ENCODE measurements around the gene MRPL52. TPM values are rescaled to one million over a fixed set of nuclear protein-coding genes. Genes with fewer than 3 reads are reported as not detected.

The MRPL52 gene
- total and polyA plus RNA-seq, 10 of the 15 experiments (the other 5 are each of a cell fraction or from before 2014, with no cell fraction given): 51.7 to 541 (median 142) TPM

DNA sequence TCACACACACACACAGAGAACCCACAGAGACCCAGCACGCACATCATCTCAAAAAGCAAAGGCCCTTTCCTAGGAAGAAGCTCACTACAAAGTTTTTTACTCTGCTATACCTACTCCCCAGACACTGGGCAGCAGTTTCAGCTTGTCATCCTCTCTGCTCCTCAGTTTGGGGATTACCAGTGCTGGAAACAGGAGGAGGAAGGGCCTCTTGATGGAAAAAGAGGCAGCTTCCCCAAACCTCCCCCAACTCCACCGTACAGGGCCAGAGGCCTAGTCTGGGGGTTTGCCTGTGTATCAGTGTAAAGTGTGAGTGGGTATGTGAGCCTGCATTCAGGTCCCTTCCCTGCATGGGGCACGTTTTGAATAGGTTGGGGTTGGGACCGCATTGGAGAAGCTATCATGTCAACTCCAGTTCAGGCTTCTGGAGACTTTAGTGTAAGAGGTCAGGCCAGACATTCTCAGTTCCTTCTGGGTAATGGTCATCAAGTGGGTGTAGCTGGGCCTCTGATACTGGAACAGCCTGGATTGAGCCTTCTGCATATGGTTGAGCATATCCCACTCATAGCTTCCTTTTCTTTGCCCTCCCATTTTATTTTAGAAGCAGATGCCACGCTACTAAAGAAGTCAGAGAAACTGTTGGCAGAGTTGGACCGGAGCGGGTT, 54.5 kb downstream of the MRPL52 start:
- H3K4me1 ChIP-seq (ENCODE audit: control insufficient read depth, insufficient read depth, low read length): peaks cover 21% of the 10 kb centered on the region
- intact Hi-C loops (cut with micrococcal nuclease; ENCODE audit: unreplicated experiment): no loop called here
- no peak overlapping the region for H3K9ac ChIP-seq (ENCODE audit: control insufficient read depth, insufficient read depth, low read length)
- POLR2A ChIA-PET: interaction anchor here (1.1 to 5.6 kb wide), 4 partner anchors 12 to 31 kb away, joined by 4 to 45 read pairs (median 4); partner anchors contain the start of gene LRP10
- RAD21 ChIA-PET (ENCODE audit: unreplicated experiment): interaction anchor here (1.1 to 4.1 kb wide), 2 partner anchors 12 to 17 kb away, joined by 3 to 43 read pairs; partner anchors contain the start of gene LRP10
- no peaks in the 10 kb centered on the region for H3K27me3 ChIP-seq (replicated peaks in 1 of 2; ENCODE audit: control insufficient read depth in 2 of 2, insufficient read depth in 2 of 2, low read length in 1 of 2)
- CTCF ChIA-PET: interaction anchor here (0.7 to 10.8 kb wide), 7 partner anchors 11 to 88 kb away, joined by 3 to 174 read pairs (median 5); partner anchors contain the start of genes LRP10 and PRMT5
- no peak overlapping the region for H3K4me3 ChIP-seq
- no peak overlapping the region for H2AFZ ChIP-seq (ENCODE audit: control insufficient read depth, low read depth, low read length)
- SMC1A ChIA-PET (ENCODE audit: uncharacterized antibody, unreplicated experiment): interaction anchor here (0.9 to 9.5 kb wide), 6 partner anchors 12 to 61 kb away, joined by 3 to 110 read pairs (median 4); partner anchors contain the start of gene LRP10
- no peak overlapping the region for H3K4me2 ChIP-seq (ENCODE audit: control insufficient read depth, insufficient read depth)
- no TSS peak for BruUV-seq (replicated peaks)
- DNase-seq (ENCODE audit: low read depth, low spot score): no peak
- no peak overlapping the region for H3K27ac ChIP-seq (ENCODE audit: control insufficient read depth, insufficient read depth)
- H3K36me3 ChIP-seq (ENCODE audit: control insufficient read depth in 2 of 2, insufficient read depth in 2 of 2, low read length in 1 of 2): no peaks in the 10 kb centered on the region
- no peak for ATAC-seq
- peak; percentile 26; the same call in 1 of the 2 replicates for TF ChIP-seq SPI1 (IDR thresholded peaks at IDR 0.05; ENCODE audit: borderline replicate concordance, insufficient read depth, low read depth, low read length)
- TF ChIP-seq RAD21 (IDR thresholded peaks at IDR 0.05; ENCODE audit: insufficient read depth, low read depth, low read length): no peak
- no peaks in the 10 kb centered on the region for H4K20me1 ChIP-seq (ENCODE audit: control insufficient read depth, insufficient read depth)
- in situ Hi-C loops (cut with MboI): no loop called here
- no peaks in the 10 kb centered on the region for H3K9me3 ChIP-seq (replicated peaks; ENCODE audit: control insufficient read depth, insufficient read depth, low read length)
- H3K79me2 ChIP-seq (ENCODE audit: control insufficient read depth, insufficient read depth, low read length): peaks cover 5% of the 10 kb centered on the region
- WGBS (ENCODE audit: insufficient coverage, insufficient replicate concordance, low lambda C conversion rate, missing lambda C conversion rate): 68% methylated on average over 7 of the region's 7 CpGs
- no peak for FAIRE-seq

Small RNAs within 50 kb of the gene (small RNA-seq; reads per million reads assigned to genes)
- gene RF00019: not detected

Other genes with a start within 250 kb of the MRPL52 start
Only the 7 nearest of the 16 such genes appear.
- 289 and 292 TPM in 2 replicates for gene OXA1L, start 63.2 kb upstream of the MRPL52 start, total RNA-seq (2014; rRNA removed)
- gene OXA1L, start 63.2 kb upstream of the MRPL52 start, total RNA-seq (2014; rRNA removed; fragmentation: Illumina TruSeq; extraction: Trizol): 115 and 126 TPM in 2 replicates
- gene OXA1L, start 63.2 kb upstream of the MRPL52 start, total RNA-seq (2021): 156 and 166 TPM in 2 replicates
- 197 and 256 TPM in 2 replicates for gene OXA1L, start 63.2 kb upstream of the MRPL52 start, polyA plus RNA-seq (2011; rRNA removed)
- 214 and 224 TPM in 2 replicates for gene OXA1L, start 63.2 kb upstream of the MRPL52 start, polyA plus RNA-seq (2014; fragmentation: Illumina TruSeq; extraction: Trizol)
- gene OXA1L, start 63.2 kb upstream of the MRPL52 start, polyA plus RNA-seq (2014; fragmentation: Nextera tagmentation; extraction: Ambion mirVana): 100 to 1,000 TPM; 110 to 116 TPM
- gene OXA1L, start 63.2 kb upstream of the MRPL52 start, polyA plus RNA-seq (2014; rRNA removed): 264 and 284 TPM in 2 replicates
- 100 to 1,000 TPM; 105 to 115 TPM for gene OXA1L, start 63.2 kb upstream of the MRPL52 start, polyA plus RNA-seq (2016; fragmentation: Nextera tagmentation; extraction: Ambion mirVana)
- gene SLC7A7, start 14.5 kb upstream of the MRPL52 start, total RNA-seq (2014; rRNA removed): 55.6 and 58.5 TPM in 2 replicates
- gene SLC7A7, start 14.5 kb upstream of the MRPL52 start, total RNA-seq (2014; rRNA removed; fragmentation: Illumina TruSeq; extraction: Trizol): 38.5 and 39.7 TPM in 2 replicates
- 44.7 and 50.8 TPM in 2 replicates for gene SLC7A7, start 14.5 kb upstream of the MRPL52 start, total RNA-seq (2021)
- gene SLC7A7, start 14.5 kb upstream of the MRPL52 start, polyA plus RNA-seq (2011; rRNA removed): 58.6 and 79.2 TPM in 2 replicates
- 64.3 and 65.1 TPM in 2 replicates for gene SLC7A7, start 14.5 kb upstream of the MRPL52 start, polyA plus RNA-seq (2014; fragmentation: Illumina TruSeq; extraction: Trizol)
- 10 to 100 TPM; 48.1 to 72.7 TPM for gene SLC7A7, start 14.5 kb upstream of the MRPL52 start, polyA plus RNA-seq (2014; fragmentation: Nextera tagmentation; extraction: Ambion mirVana)
- gene SLC7A7, start 14.5 kb upstream of the MRPL52 start, polyA plus RNA-seq (2014; rRNA removed): 53.5 and 60.2 TPM in 2 replicates
- gene SLC7A7, start 14.5 kb upstream of the MRPL52 start, polyA plus RNA-seq (2016; fragmentation: Nextera tagmentation; extraction: Ambion mirVana): 10 to 100 TPM; 27.8 to 31.1 TPM
- 0.38 and 0.85 TPM in 2 replicates for gene MMP14, start 6.7 kb downstream of the MRPL52 start, total RNA-seq (2014; rRNA removed)
- gene MMP14, start 6.7 kb downstream of the MRPL52 start, total RNA-seq (2014; rRNA removed; fragmentation: Illumina TruSeq; extraction: Trizol): 0.28 and 0.31 TPM in 2 replicates
- 1.1 and 1.8 TPM in 2 replicates for gene MMP14, start 6.7 kb downstream of the MRPL52 start, total RNA-seq (2021)
- 0.65 and 0.91 TPM in 2 replicates for gene MMP14, start 6.7 kb downstream of the MRPL52 start, polyA plus RNA-seq (2011; rRNA removed)
- 0.27 and 0.56 TPM in 2 replicates for gene MMP14, start 6.7 kb downstream of the MRPL52 start, polyA plus RNA-seq (2014; fragmentation: Illumina TruSeq; extraction: Trizol)
- gene MMP14, start 6.7 kb downstream of the MRPL52 start, polyA plus RNA-seq (2014; fragmentation: Nextera tagmentation; extraction: Ambion mirVana): not detected
- gene MMP14, start 6.7 kb downstream of the MRPL52 start, polyA plus RNA-seq (2014; rRNA removed): 1.8 and 1.9 TPM in 2 replicates
- under 1 TPM; 0.32 to 0.42 TPM for gene MMP14, start 6.7 kb downstream of the MRPL52 start, polyA plus RNA-seq (2016; fragmentation: Nextera tagmentation; extraction: Ambion mirVana)
- 16.7 and 17.8 TPM in 2 replicates for gene LRP10, start 41.9 kb downstream of the MRPL52 start, total RNA-seq (2014; rRNA removed)
- 10.5 and 13.5 TPM in 2 replicates for gene LRP10, start 41.9 kb downstream of the MRPL52 start, total RNA-seq (2014; rRNA removed; fragmentation: Illumina TruSeq; extraction: Trizol)
- gene LRP10, start 41.9 kb downstream of the MRPL52 start, total RNA-seq (2021): 51.5 and 56.9 TPM in 2 replicates
- 7.9 and 20.4 TPM in 2 replicates for gene LRP10, start 41.9 kb downstream of the MRPL52 start, polyA plus RNA-seq (2011; rRNA removed)
- gene LRP10, start 41.9 kb downstream of the MRPL52 start, polyA plus RNA-seq (2014; fragmentation: Illumina TruSeq; extraction: Trizol): 8.3 and 24.5 TPM in 2 replicates
- 1 to 10 TPM; 3.0 TPM for gene LRP10, start 41.9 kb downstream of the MRPL52 start, polyA plus RNA-seq (2014; fragmentation: Nextera tagmentation; extraction: Ambion mirVana)
- 21.4 and 23.0 TPM in 2 replicates for gene LRP10, start 41.9 kb downstream of the MRPL52 start, polyA plus RNA-seq (2014; rRNA removed)
- gene LRP10, start 41.9 kb downstream of the MRPL52 start, polyA plus RNA-seq (2016; fragmentation: Nextera tagmentation; extraction: Ambion mirVana): 10 to 100 TPM; 43.8 to 53.7 TPM
- gene REM2, start 53.3 kb downstream of the MRPL52 start, total RNA-seq (2014; rRNA removed): 0.87 and 1.2 TPM in 2 replicates
- 0.27 and 0.37 TPM in 2 replicates for gene REM2, start 53.3 kb downstream of the MRPL52 start, total RNA-seq (2014; rRNA removed; fragmentation: Illumina TruSeq; extraction: Trizol)
- 0.66 and 0.69 TPM in 2 replicates for gene REM2, start 53.3 kb downstream of the MRPL52 start, total RNA-seq (2021)
- gene REM2, start 53.3 kb downstream of the MRPL52 start, polyA plus RNA-seq (2011; rRNA removed): 0.69 and 1.1 TPM in 2 replicates
- gene REM2, start 53.3 kb downstream of the MRPL52 start, polyA plus RNA-seq (2014; fragmentation: Illumina TruSeq; extraction: Trizol): 0.17 and 0.66 TPM in 2 replicates
- 1 to 10 TPM in 1 of 2 experiments, under 1 TPM in 1; 0.68 to 1.3 TPM for gene REM2, start 53.3 kb downstream of the MRPL52 start, polyA plus RNA-seq (2014; fragmentation: Nextera tagmentation; extraction: Ambion mirVana)
- gene REM2, start 53.3 kb downstream of the MRPL52 start, polyA plus RNA-seq (2014; rRNA removed): 1.3 and 1.5 TPM in 2 replicates
- 1 to 10 TPM in 1 of 2 experiments, under 1 TPM in 1; 0.97 to 1.5 TPM for gene REM2, start 53.3 kb downstream of the MRPL52 start, polyA plus RNA-seq (2016; fragmentation: Nextera tagmentation; extraction: Ambion mirVana)
- 54.0 and 63.9 TPM in 2 replicates for gene RBM23, start 89.3 kb downstream of the MRPL52 start, total RNA-seq (2014; rRNA removed)
- gene RBM23, start 89.3 kb downstream of the MRPL52 start, total RNA-seq (2014; rRNA removed; fragmentation: Illumina TruSeq; extraction: Trizol): 55.1 and 55.6 TPM in 2 replicates
- 61.4 and 66.1 TPM in 2 replicates for gene RBM23, start 89.3 kb downstream of the MRPL52 start, total RNA-seq (2021)
- gene RBM23, start 89.3 kb downstream of the MRPL52 start, polyA plus RNA-seq (2011; rRNA removed): 72.6 and 75.2 TPM in 2 replicates
- gene RBM23, start 89.3 kb downstream of the MRPL52 start, polyA plus RNA-seq (2014; fragmentation: Illumina TruSeq; extraction: Trizol): 70.4 and 72.4 TPM in 2 replicates
- gene RBM23, start 89.3 kb downstream of the MRPL52 start, polyA plus RNA-seq (2014; fragmentation: Nextera tagmentation; extraction: Ambion mirVana): 10 to 100 TPM; 60.7 to 65.7 TPM
- 52.9 and 55.0 TPM in 2 replicates for gene RBM23, start 89.3 kb downstream of the MRPL52 start, polyA plus RNA-seq (2014; rRNA removed)
- gene RBM23, start 89.3 kb downstream of the MRPL52 start, polyA plus RNA-seq (2016; fragmentation: Nextera tagmentation; extraction: Ambion mirVana): 10 to 100 TPM; 60.5 to 61.9 TPM
- 96.2 and 106 TPM in 2 replicates for gene PRMT5, start 99.5 kb downstream of the MRPL52 start, total RNA-seq (2014; rRNA removed)
- 103 and 113 TPM in 2 replicates for gene PRMT5, start 99.5 kb downstream of the MRPL52 start, total RNA-seq (2014; rRNA removed; fragmentation: Illumina TruSeq; extraction: Trizol)
- 105 and 115 TPM in 2 replicates for gene PRMT5, start 99.5 kb downstream of the MRPL52 start, total RNA-seq (2021)
- 175 and 221 TPM in 2 replicates for gene PRMT5, start 99.5 kb downstream of the MRPL52 start, polyA plus RNA-seq (2011; rRNA removed)
- gene PRMT5, start 99.5 kb downstream of the MRPL52 start, polyA plus RNA-seq (2014; fragmentation: Illumina TruSeq; extraction: Trizol): 125 and 129 TPM in 2 replicates
- 10 to 100 TPM; 54.3 to 71.6 TPM for gene PRMT5, start 99.5 kb downstream of the MRPL52 start, polyA plus RNA-seq (2014; fragmentation: Nextera tagmentation; extraction: Ambion mirVana)
- 106 and 118 TPM in 2 replicates for gene PRMT5, start 99.5 kb downstream of the MRPL52 start, polyA plus RNA-seq (2014; rRNA removed)
- gene PRMT5, start 99.5 kb downstream of the MRPL52 start, polyA plus RNA-seq (2016; fragmentation: Nextera tagmentation; extraction: Ambion mirVana): 100 to 1,000 TPM; 175 to 195 TPM